ENCODE measurements around the gene RAB11A.

The RAB11A gene

DNA sequence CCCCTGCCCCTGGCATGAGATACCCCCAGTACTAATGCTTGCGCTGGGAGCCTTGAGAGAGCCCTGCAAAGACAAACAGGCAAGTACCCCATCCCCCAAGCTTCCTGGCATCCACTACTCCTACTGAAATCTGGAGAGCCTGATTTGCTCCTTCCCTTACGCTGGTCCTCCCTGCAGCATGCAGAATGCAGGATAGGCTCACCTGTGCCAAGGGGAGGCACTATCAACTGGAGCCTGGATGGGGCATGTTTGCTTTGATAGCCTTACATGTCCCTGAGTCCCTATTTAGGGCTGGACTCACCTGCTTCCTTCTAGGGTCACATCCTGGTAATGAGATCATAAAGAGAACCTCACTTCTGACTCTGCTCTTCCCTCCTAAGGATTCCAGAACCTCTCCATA is 42.9 kb downstream of the RAB11A start:
- no peaks in the 10 kb centered on the region for H3K27me3 ChIP-seq
- intact Hi-C loops (cut with DNase I; ENCODE audit: low total_unique reads), result loop anchor here (10.0 kb wide), 1 partner anchor 353 kb away; no protein-coding TSS in a partner anchor
- peaks cover 0 to 43% (median 25%) of the 10 kb centered on the region in 3 donors for H3K36me3 ChIP-seq
- peaks cover 0 to 12% (median 11%) of the 10 kb centered on the region in 4 donors for H3K4me1 ChIP-seq
- no peak overlapping the region for H3K27ac ChIP-seq
- no peaks in the 10 kb centered on the region for H3K9me3 ChIP-seq
- no peak for DNase-seq
- no peak for TF ChIP-seq CTCF (IDR thresholded peaks at IDR 0.05)
- H3K4me3 ChIP-seq, result no peak overlapping the region

DNA sequence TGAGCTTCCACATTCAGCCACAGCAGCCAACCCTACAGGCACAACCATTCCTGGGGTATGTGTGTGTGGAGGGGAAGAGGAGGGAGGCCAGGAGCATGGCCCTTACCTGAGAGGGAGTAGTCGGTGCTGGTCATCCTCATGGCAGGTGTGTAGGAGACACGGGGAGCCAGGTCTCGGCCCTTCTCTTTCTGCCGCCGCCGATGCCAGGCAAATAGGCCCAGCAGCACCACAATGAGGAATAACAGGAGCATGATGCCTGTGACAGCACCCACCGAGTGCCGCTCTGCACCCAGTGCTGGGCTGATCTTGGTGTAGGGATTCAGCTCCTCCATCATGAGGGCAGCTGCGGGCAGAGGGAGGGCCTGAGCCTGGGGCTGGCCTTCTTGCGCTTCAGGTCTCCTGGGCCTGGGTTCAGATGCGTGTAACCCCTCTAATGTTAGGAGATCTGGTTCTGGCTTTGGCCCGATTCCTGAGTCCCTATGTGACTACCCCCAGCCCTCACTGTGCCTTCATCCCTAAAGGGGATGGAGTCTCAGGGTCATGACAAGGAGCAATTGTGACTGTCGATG is 44.4 kb downstream of the RAB11A start:
- no peak for TF ChIP-seq CTCF (IDR thresholded peaks at IDR 0.05)
- H3K9me3 ChIP-seq, result no peaks in the 10 kb centered on the region
- no peak overlapping the region for H3K27ac ChIP-seq
- H3K4me3 ChIP-seq, result no peak overlapping the region
- peaks cover 0 to 43% (median 11%) of the 10 kb centered on the region in 3 donors for H3K36me3 ChIP-seq
- intact Hi-C loops (cut with DNase I; ENCODE audit: low total_unique reads), result loop anchor here (10.0 kb wide), 1 partner anchor 351 kb away; no protein-coding TSS in a partner anchor
- peaks cover 0 to 12% (median 11%) of the 10 kb centered on the region in 4 donors for H3K4me1 ChIP-seq
- no peak for DNase-seq
- H3K27me3 ChIP-seq, result no peaks in the 10 kb centered on the region

DNA sequence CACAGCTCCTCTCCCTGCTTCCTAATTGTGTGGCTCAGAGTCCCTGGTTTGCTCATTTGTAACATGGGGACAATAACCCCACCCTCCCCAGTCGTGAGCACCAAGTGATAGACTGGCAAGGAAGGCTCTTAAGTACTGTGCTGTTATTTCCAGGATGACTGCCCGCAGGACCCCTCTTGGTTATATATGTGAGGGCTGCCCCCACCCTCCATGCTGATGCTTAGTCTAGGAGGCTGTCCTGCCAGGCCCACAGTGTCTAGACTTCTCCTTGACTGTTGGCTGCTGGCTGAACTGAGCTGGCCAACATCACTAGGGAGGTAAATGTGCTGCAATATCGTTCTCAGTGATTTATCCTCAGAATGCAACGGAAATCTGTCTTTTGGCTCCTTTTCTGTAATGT is 45.1 kb downstream of the RAB11A start:
- H3K36me3 ChIP-seq, result peaks cover 0 to 43% (median 11%) of the 10 kb centered on the region in 3 donors
- no peak for DNase-seq
- H3K4me1 ChIP-seq, result peaks cover 0 to 12% (median 11%) of the 10 kb centered on the region in 4 donors
- H3K27ac ChIP-seq, result no peak overlapping the region
- no peak overlapping the region for H3K4me3 ChIP-seq
- no peaks in the 10 kb centered on the region for H3K27me3 ChIP-seq
- intact Hi-C loops (cut with DNase I; ENCODE audit: low total_unique reads), result loop anchor here (10.0 kb wide), 1 partner anchor 350 kb away; no protein-coding TSS in a partner anchor
- H3K9me3 ChIP-seq, result no peaks in the 10 kb centered on the region
- TF ChIP-seq CTCF (IDR thresholded peaks at IDR 0.05), result no peak

DNA sequence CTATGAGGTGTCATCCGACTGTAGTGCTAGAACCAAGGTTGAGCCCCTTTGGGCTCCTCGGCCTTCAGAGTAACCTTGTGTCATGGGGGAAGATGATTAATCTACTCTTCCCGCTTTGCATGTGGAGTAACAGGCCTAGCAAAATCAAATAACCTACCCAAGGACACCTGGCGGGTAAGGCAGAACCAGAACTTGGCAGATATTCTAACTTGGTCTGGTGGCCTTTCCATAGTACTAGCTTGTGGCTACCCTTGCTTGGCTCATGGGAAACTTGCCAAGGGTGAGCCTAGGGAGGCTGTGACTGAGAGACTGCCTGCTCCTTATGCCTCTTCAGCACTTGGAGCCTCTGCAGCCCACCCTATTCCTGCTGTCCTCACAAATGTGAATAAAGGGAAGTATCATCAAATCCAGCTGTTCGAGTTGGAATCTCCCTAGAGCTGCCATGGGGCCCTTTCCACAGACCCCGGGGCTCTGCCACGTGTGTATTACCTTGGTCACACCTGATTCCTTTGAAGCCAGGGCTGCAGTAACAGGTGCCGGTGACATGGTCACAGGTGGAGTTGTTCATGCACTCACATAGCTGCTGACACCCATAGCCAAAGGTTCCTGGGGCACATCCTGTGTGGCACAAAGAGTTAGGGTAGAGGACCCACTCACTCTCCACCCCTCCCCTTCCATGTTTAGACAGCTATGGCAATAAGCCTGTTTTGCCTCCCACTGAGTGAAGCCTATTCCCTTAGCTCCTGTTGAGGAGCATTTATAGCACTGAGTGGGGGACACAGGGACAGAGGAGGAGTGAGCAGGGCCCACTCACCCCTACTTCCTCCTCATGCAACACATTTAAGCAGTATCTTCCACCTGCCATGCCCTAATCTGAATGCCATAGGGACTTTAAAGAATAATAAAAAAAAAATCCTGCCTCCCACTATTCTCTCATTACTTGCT is 46.0 kb downstream of the RAB11A start:
- Histone ChIP-seq H3K4me3 (no peak overlapping the region), H3K27ac (no peak overlapping the region), H3K36me3 (peaks cover 0 to 36% (median 11%) of the 10 kb centered on the region in 3 donors), H3K27me3 (no peaks in the 10 kb centered on the region), H3K4me1 (peaks cover 0 to 12% (median 11%) of the 10 kb centered on the region in 4 donors), H3K9me3 (no peaks in the 10 kb centered on the region)
- no peak for TF ChIP-seq CTCF (IDR thresholded peaks at IDR 0.05)
- intact Hi-C loops (cut with DNase I; ENCODE audit: low total_unique reads), result loop anchor here (10.0 kb wide), 1 partner anchor 350 kb away; no protein-coding TSS in a partner anchor
- DNase-seq, result no peak

GRCh38 chr15:65916041-65916663 is 46.9 kb downstream of the RAB11A start:
- Histone ChIP-seq H3K27me3 (no peaks in the 10 kb centered on the region), H3K36me3 (peaks cover 0 to 27% (median 5%) of the 10 kb centered on the region in 3 donors), H3K4me3 (no peak overlapping the region), H3K4me1 (peaks cover 0 to 12% (median 11%) of the 10 kb centered on the region in 4 donors), H3K27ac (no peak overlapping the region), H3K9me3 (no peaks in the 10 kb centered on the region)
- DNase-seq, result no peak
- TF ChIP-seq CTCF (IDR thresholded peaks at IDR 0.05), result no peak
- intact Hi-C loops (cut with DNase I; ENCODE audit: low total_unique reads), result loop anchor here (10.0 kb wide), 1 partner anchor 349 kb away; no protein-coding TSS in a partner anchor

Data from tibial artery (tissue), 4 donors.